Stimulated activated naive CD4-positive, alpha-beta T cell (primary cell): ENCODE measurements around the gene HOXB5.

Experiments used
- DNase-seq, 6 experiments: peaks; one replicate each; lab custom pipeline; 2025; lab: John Stamatoyannopoulos, UW

HOXB5 gene

DNA sequence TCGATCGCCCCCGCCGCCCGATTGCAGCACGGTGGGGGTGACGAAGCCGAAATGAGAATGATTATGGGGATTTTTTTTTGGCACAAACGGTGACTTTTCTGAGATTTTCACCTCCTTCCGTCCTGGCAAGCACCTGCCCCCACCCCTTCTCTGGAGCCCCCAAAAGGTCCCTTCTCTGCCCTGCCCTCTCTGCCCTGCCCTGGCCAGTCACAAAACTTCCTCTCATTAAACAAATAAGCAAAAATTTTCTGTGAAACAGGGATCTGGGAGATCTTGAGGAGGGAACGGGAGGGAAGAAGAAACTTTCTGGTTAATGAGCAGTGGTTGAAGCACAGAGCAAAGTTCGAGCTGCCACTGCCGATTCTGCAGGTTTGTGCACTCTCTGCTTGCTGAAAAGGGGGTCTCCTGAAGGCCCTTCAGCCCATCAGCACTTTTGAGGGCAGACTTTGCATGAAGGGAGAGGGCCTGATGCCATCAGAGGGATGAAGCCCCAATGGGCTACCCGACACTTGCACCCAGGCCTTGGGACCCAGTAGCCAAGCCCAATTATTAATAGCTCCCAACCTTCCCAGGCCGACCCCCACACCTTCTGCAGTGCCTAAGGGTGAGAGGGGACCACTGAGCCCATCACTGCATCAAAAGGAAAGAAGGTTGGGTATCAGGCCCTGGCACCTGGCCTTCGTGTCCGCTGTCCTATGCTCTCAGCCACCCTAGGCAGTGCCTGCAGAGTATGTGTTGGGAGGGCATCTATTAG lies 22.6 kb upstream of the HOXB5 start:
- no peak for DNase-seq

DNA sequence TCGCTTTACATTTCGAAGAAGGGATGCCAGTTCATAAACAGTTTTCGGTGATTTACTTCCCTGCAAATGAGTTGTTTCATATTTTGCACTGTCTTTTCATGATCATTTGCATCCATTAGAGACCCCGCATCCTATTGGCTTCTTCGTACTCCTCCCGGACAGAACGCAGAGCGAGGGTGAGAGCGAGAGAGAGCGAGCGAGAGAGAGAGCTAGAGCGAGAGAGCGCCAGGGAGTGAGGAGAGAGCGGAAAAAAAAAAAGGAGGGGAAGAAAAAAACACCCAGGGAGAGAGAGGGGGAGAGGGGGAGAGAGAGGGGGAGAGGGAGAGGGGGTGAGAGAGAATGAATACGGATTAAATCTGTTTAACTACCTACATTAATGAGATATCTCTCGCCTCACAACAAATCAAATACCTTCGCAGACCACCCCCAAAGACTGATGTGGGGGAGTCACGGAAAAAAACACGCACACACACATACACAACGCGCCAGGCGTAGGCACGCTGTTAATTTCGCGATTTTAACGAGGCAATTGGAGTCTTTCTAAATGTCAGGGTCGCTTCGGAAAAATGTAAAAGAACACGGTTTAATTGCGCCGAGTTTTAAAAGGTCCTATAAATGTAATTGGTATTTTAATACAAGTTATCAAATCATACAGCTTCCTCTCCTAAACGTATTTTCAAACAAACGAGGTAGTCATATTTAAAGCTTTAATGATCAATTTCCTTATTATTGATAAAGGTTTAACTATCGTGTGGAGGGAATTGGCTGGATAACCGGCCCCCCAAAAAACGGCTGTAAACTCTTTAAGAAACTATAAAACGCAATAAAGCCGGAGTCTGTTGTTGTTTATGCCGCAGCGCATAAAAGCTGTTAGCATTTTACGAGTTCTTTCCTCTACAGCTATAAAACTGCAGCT lies 21.7 kb upstream of the HOXB5 start, which contains the start of gene HOXB8:
Gene HOXB8, minus strand, starts transcription at position 246 of the 916 bp plus-strand sequence. CDS start 588 bp downstream, outside the sequence.
- DNase-seq = no peak

DNA sequence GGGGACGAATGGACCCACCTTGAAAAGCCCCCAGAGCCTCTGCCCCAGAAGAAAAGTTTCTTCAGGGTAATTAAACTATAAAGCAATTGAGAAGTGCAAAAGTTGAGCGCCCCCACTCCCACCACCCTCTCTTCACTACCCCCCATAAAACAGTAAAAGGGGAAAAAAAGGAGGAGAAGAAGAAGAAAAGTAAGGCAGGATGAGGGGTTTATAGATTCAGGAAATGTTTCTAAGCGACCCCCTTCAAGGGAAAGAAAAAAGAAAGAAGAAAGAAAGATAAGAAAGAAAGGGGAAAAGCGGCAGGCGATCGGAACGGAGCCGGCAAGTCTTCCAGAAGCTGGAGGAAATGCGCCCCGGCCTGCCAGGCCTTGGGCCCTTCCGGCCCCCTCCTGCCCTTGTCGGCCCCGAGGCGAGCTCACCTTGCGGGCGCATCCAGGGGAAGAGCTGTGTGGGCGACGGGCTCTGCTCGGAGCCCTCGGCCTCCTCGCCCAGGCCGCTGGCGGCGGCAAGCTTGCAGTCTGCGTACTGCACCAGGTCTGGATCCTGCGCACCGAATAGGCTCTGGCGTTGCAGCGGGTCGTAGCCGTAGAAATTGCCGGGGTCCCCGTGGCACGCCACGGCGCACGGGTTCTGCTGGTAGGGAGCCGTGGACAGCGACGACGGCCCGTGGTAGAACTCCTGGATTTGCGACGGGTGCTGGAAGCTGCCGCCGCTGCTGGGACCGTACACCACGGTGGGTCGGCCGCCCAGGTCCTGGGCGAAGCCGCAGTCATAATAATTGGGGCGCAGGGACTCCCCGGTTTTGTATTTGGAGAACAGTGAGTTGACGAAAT lies 20.5 kb upstream of the HOXB5 start:
- DNase-seq = peak in 3 of 6 experiments; percentile 16 to 33 (median 28)

DNA sequence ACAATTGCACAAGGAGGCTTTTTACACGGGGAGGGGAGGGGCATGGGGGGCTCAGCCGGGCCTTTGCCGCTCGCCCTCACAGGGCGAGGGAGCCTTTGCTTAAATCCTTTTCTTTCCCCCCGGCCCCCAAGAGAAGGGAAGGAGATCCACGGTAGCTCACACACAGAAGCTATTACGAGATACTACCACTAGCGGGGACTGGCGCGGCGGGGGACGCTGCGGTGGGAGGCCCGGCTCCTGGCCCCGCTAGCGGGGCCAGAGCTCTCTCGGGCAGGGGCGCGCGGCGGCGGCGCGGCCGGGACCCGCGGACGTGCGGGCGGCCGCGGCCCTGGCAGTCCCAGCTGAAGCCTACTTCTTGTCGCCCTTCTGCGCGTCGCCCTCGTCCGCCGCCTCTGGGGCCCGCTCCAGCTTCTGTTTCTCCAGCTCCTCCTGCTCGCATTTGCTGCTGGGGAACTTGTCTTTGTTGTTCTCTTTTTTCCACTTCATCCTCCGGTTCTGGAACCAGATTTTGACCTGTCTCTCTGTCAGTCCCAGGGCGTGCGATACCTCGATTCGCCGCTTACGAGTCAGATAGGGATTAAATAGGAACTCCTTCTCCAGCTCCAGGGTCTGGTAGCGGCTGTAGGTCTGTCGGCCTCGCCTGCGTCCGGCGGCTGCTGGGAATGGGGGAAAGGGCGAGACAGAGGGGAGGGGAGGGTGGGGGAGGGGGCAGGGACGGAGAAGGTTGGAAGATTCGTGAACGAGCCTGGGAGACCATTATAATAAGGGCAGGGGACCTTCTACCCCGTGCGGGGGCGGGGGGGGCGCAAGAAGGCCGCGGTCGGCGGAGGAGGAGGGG lies 19.5 kb upstream of the HOXB5 start:
- DNase-seq = peak in 4 of 6 experiments; percentile 27 to 53 (median 40)

DNA sequence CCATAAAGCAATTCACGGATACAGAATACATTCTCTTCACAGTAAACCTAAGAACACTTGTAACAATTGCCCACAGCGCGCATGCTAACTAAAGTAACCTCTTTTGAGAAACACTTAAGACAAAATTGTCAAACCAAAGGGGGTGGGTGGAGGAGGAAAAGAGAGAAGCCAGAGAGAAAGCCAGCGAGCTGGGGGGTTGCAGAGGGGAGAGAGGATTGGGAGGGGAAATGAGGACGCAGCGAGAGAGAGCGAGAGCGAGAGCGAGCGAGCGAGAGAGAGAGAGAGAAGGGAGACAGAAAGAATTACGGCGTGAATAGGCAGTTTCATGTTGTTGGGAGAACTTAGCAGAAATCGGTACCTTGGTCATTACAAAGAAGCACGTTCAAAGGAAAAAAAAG lies 18.9 kb upstream of the HOXB5 start:
- DNase-seq = peak in 1 of 6 experiments; percentile 47

DNA sequence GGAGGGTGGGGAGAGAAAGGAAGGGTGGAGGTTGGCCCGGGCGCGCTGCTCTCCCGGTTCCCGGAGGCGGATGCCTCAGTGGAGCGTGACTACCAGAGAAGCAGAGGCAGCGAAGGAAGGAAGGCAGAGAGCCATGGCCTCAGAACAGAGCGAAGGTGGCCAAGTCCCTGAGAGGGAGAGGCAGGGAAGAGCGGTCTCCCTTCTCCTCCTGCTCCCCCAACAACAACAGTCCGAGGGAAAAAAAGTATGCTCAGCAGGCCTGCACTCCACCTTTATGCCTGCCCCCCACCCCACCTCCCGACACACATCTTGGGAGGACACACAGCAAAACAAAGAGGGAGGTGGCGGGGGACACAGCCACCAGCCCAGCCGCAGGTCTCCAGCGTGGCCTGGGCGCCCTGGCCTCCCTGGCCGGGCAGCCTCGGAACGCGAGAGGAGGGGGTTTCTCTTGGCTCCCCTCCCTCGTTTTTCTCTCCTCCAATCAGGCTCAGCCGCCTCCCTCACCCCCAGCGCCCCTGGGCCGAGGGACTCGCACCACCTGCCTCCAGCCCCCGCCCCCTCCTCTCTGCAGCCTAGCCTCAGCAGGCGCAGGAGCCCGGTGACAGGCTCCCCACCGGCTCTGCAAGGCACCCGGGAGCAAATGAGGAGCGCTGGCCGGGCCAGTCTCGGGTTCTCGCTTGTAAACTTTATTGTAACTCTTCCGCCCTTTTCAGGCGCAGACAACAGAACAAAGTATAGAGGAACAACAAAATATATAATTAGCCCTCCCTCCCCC lies 18.3 kb upstream of the HOXB5 start:
- peak in 2 of 6 experiments; percentile 38 to 44 for DNase-seq

DNA sequence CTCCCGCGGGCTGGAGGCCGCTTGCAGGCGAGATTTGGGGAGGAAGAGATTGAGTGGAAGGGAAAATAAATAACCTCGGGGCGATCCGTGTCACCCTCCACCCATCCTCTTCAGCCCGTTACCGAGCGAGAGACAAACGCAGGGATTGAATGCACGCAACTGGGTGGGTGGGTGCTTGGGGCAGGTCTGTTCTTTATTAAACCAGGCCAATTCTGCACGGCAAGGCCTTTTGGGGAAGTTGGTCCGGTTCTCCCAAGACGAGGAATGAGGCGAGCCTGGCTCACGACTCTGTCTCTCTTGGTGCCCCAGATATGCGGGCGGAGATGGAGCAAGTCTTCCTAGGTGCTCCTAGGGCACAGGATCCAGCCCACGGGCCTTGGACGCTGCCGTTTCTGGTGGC lies 17.6 kb upstream of the HOXB5 start:
- DNase-seq = no peak

DNA sequence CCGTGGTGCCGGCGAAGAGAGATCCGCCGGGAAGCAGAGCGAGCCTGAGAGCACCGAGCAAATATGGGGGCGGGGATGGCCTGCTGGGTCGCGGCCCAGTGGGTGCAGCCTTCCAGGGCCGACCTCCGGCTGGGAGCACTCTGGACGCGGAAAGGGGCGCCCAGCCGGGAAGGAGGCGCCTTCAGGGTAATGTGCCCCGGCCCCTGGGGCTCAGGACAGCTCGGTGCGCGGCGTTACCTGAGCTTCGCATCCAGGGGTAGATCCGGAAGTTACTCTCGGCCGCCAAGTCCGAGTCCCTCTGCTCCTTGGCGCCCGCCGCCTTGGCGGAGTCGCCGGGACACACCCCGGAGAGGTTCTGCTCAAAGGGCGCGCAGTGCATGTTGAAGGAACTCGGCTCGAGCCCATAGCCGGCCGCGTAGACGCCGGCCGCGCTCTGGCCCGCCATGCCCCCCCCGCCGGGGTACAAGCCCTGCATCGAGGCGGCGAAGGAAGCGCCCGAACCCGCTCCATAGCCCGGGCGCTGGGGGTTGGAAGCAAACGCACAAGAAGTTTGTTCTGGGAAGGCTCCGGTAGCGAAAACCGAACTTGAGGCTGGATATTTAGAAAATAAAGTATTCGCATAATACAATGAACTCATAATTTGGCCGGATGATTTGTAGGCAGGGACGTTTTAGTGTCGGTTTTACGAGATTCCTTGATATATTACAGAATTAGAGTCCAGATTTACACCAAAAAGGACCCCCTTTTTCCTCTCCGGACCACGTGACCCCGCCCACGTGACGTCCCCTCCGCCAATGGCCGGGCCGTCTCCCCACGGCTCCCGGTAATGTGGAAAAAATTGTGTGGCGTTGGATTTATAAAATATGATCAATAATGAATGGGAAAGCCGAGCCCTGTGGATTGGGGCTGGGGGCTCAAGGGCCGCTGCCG lies 17.0 kb upstream of the HOXB5 start, which contains the start of gene HOXB7:
Gene HOXB7, minus strand, starts transcription at position 736 of the 930 bp plus-strand sequence. Its CDS starts 99 bp downstream, at position 637.
- peak in 4 of 6 experiments; percentile 38 to 50 (median 46) for DNase-seq

DNA sequence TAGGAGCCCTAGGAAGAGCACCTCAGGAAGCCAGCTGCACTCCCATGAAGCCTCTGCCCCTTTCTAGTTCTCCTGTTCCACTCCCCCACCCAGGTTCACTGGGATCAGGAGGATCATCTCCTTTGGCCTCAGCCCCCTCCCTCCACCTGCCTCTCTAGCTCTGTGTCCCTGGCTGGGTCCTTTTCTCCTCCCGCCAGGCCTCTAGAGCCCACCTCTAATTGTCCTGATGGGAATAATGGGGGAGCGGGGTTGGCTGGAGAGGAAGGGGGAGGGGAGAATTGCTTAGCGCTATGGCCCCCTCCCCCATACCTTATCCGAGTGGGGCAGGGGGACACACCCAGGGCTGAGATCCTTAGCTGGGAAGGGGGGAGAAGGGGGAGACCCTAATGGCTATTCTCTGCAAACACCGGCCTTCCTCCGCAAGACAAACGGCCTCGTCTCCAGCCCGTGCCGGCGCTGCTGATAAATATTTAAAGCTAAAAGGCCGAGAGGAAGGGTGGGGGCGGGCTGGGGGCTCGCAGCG lies 16.2 kb upstream of the HOXB5 start:
- no peak for DNase-seq

DNA sequence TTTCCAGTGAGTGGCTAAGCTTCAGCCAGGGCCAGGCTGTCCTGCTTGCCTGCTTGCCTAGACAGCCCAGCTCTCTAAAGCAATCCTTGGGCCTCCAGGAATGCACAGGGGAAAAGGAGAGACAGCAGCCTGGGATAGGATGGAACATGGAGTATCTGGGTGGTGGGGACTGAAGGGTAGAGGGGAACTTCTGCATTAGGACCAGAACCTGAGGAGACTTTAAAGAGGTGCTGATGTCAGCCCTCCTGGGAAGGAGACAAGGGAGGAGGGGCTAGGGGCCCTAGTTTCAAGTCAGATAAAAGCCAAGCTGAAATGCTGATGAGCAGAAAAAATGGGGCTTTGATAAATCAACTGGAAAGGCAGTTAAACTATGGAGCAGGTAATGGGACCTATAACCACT lies 15.5 kb upstream of the HOXB5 start:
- DNase-seq = no peak

DNA sequence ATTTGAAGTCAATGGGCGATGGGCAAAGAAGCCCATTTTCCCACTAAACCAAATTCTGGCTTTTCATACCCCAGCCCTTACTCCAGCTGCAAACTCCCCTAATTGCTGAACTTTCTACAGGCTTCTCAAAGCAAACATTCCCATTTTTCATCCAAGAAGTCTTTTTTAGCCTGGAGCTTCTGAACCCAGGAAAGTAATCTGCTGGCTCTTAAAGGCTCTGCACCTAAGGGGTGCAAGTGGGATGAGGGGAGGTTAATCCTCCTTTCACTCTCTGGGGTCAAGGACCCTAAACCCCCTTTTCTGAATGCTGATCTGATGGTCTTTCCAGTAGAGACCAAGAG lies 14.9 kb upstream of the HOXB5 start:
- no peak for DNase-seq

DNA sequence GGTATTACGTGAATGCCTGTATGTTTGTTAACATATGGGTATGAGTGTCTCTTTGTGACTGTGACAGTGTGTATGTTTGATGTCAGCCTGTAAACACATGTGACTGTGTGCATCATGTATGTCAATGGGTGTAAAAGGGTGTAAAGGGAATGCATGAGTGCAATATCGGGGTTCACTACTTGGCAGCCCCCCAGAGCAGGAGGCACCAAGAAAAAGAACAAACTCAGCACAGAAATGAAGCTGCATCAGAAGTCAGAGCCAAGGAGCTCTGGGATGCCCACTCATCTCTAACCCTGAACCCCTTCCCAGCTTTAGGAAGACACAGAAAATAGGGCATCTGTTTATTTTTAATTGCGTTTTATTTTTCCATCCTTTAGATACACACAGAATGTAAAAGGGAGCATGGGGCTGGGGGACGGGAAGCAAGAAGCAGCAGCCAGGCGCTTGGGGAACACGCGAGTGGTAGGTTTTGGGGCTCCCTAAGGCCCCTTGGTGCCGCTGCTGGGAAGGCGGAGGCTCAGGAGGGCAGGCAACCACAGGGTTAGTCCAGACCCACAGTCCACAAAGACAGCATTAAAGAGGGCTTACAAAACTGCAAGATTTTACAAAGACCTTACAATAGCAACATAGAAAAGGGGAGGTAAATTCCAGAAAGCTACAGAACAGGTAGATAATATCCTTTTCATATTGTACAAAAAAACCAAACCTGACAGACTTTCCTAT lies 13.5 kb upstream of the HOXB5 start:
- DNase-seq = no peak

DNA sequence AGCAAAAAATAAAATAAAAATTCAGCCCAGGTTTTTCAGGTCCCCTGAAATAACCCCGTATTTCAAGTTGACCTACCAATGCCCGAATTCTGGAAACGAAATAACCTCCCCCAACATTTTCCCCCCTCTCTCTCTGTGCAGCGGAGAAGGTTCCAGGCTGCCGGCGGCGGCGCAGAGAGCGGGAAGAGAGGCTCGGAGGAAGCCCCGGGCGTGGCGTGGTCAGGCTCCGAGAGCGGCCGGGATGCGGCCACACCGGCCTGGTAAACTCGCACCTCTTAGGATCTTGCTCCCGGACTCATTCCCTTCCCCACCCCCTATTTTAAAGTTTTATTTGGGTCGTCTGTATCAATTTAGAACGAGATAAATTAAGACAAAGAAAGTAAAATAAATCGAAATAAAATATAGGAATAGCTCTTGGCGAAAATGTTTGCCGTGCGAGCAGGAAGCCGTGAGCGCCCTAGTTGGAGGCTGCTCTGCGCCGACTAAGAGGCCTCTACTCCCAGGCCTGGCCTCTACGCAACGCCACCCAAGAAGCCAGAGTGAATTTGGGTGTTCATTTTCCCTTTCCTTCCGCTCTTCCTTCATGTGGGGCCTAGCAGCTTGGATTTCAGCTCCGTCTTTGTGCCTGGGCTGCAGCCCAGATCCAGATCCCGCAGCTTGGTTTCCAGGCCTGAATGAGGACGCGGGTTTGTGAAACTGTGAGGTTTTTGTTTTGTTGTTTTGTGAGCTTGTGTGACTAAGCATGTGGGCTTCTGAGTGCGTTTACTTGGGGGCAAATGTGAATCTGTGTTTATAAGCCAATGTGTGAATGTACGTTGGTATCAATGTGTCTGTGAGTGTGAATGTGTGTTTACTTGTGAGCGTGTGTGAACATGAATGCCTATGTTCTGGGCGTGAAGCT lies 12.7 kb upstream of the HOXB5 start:
- no peak for DNase-seq

DNA sequence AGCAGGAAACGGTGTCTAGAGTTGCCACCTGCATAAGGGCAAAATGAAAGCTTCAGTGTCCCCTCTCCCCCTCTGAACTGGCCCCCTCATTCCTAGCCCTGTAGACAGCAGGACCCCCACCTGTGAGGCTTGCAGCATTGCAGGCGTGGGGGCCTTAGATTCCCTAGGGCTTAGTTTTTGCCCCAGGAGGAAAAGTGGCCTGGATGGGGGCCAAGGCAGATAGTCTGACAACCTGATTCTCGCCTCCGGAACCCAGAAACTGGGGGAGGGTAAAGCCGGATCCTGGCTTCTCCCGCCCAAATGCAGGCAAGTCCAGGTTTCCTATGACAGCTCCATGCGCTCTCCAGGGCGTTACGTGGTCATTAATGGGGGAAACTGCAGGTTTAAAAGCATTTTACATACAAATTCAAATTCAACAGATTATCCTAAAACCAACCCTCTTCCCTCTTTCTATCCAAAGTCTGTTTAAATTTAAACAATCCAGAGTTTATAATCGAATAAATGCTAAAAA lies 11.9 kb upstream of the HOXB5 start:
- no peak for DNase-seq

DNA sequence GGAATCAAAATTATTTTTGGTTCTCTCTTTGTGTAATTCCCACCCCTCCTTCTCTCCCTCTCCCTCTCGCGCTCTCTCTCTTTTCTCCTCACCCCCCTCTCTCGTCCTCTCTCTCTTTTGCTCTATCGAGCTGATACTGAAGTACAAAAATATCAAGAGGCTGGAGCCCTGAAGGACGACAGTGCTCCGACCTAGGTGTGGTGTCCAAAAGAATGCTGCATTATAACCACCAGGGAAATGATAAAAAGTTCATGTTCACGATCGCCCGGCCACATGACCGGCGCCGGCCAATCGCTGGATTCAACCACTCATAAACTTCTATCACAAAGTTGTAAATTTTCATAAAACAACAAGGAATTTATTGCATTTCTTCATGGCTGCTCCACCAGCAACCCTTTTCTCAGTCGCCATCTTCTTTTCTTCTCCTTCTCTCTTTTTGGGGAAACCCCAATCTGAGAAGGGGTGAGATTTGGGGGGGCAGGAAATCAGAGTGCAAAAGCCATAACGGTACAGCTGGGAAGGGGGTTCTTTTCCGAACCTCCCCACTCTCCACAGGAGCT lies 11.3 kb upstream of the HOXB5 start, which contains the start of gene HOXB6:
Gene HOXB6, minus strand, starts transcription at position 217 of the 560 bp plus-strand sequence. CDS start 6,836 bp downstream, outside the sequence.
- DNase-seq = no peak
